T-helper 2 cell (primary cell): ENCODE results near the gene SFMBT2.
A peak's percentile ranks its signal among the peaks of the same experiment; 100 is the strongest.

ENCODE experiments used
- DNase-seq, 5 experiments: peaks; one replicate each; pipeline versions ENCODE4 v3.0.0 to v3.0.0-alpha.2; 2012 to 2022

SFMBT2 gene

GRCh38 chr10:7121154-7121797, 289.6 kb downstream of the SFMBT2 start:
- DNase-seq = peak; percentile 17 to 69 (median 52)

GRCh38 chr10:7119325-7120015, 291.4 kb downstream of the SFMBT2 start:
- DNase-seq = no peak

GRCh38 chr10:7117806-7118674, 292.8 kb downstream of the SFMBT2 start:
- DNase-seq = no peak

GRCh38 chr10:7117177-7117799, 293.5 kb downstream of the SFMBT2 start:
- DNase-seq = no peak

- no peak for DNase-seq
Measured at GRCh38 chr10:7111561-7111960, 299.3 kb downstream of the SFMBT2 start.

- DNase-seq = no peak
Measured at GRCh38 chr10:7111089-7111488, 299.7 kb downstream of the SFMBT2 start.
